Activated gamma-delta T cell treated with Interleukin-2 at 50 U/mL for 16 hours (primary cell): ENCODE measurements around the gene SPAG9.
"Not testable (repeated sequence)": the region's sequence is repeated elsewhere in the genome, so short reads cannot be mapped to it uniquely, and the experiment has no call there.

ENCODE experiments used
- DNase-seq: peaks from one replicate; pipeline ENCODE4 v3.0.0-alpha.2; 2020

SPAG9 gene

DNA sequence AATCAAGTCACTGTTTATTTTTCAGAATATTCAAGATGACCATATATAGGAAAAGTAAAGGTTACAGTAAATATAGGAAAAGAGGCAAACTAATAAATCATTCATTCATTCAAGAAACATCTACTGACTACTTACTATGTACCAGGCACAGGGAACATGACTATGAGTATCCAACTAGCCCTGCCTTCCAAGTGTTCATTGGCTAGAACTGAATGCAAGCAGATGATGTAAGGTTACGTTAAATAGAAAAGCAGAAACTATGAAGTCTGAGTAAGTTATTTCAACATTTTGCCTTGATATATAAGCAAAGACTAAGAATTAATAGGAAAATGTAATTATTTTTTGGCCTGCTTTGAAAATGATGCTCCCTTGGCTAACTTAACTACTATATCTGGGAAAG is 36.7 kb downstream of the SPAG9 start:
- no peak for DNase-seq

GRCh38 chr17:51083364-51083763 is 37.3 kb downstream of the SPAG9 start:
- not testable (repeated sequence) for DNase-seq

DNA sequence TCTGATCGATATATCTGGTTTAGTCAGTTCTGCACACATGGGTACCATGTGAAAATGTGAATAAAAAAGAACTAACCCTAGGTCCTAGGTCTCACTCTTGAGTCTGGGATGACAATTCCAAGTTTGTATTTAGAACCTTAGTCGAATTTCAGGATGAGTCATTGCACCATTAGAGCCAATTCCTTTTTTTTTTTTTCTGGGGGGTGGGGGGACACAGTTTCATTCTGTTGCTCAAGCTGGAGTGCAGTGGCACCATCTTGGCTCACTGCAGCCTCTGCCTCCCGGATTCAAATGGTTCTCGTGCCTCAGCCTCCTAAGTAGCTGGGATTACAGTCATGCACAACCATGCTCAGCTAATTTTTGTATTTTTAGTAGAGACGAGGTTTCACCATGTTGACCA is 41.6 kb downstream of the SPAG9 start:
- DNase-seq, result no peak

DNA sequence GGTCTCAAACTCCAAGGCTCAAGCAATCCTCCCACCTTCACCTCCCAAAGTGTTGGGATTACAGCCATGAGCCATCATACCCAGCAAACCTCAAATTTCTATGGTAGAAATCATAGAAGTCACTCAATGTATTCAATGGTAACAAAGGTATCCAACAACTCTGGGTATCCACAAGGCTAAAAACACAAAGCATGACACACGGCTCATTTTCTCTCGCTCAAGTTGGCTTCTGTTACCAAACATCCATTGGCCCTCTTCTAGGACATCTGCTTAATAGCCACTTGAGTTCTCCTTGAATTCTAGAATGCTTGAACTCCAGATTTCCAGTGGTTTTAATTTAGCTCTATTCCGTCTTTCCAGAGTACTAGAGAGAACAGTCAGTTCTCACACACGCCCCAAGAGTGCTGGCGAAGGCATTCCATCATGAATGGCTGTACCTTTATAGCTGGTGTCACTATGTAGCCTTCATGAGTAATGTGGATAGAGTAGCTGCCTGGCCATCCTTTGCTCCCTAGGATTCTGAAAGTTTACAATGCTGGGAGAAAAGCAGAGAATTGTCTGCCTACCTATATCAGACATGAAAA is 42.6 kb downstream of the SPAG9 start:
- DNase-seq, result no peak

DNA sequence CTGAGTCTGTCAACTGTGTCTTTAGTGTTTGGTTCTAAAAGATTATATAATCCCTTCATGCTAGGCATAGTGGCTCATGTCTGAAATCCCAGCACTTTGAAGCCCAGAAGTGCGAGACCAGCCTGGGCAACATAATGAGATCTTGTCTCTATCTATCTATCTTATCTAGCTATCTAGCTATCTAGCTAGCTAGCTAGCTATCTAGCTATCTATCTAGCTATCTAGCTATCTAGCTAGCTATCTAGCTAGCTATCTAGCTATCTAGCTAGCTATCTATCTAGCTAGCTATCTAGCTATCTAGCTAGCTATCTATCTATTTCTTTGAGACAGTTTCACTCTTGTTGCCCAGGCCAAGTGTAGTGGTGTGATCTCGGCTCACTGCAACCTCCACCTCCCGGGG is 43.8 kb downstream of the SPAG9 start:
- no peak for DNase-seq

- no peak for DNase-seq
Observed at GRCh38 chr17:51071556-51071955, 49.1 kb downstream of the SPAG9 start.

GRCh38 chr17:51065466-51065865 is 55.2 kb downstream of the SPAG9 start:
- no peak for DNase-seq

- DNase-seq, result no peak
Observed at GRCh38 chr17:51064061-51064735, 56.5 kb downstream of the SPAG9 start.

GRCh38 chr17:51060396-51060795 is 60.3 kb downstream of the SPAG9 start:
- no peak for DNase-seq

GRCh38 chr17:51059781-51060180 is 60.9 kb downstream of the SPAG9 start:
- DNase-seq, result no peak

- no peak for DNase-seq
Observed at GRCh38 chr17:51057534-51057933, 63.1 kb downstream of the SPAG9 start.

- DNase-seq, result no peak
Observed at GRCh38 chr17:51056813-51057510, 63.7 kb downstream of the SPAG9 start.

- DNase-seq, result no peak
Observed at GRCh38 chr17:51054748-51055147, 65.9 kb downstream of the SPAG9 start.

DNA sequence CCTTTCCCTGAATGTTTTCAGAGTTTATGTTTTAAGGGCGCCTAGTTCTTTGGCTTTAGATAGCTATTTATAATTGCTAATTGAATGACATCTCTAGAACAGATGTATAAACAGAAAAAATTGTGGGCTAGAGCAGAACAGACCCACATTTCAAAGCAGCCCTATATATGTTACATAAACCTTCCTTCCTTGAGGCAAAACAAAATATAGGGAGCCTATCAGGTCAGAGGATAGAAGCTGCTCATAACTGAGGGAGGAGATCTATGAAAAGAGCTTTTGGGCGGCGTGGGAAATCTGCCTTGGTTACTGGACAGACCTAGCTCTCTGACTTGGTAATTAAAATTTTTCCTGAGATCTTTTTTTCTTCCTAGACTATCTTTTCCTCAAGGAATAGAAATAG is 68.4 kb downstream of the SPAG9 start:
- no peak for DNase-seq

- no peak for DNase-seq
Observed at GRCh38 chr17:51050291-51051033, 70.2 kb downstream of the SPAG9 start.

GRCh38 chr17:51046514-51047384 is 73.9 kb downstream of the SPAG9 start:
- DNase-seq, result no peak

GRCh38 chr17:51046046-51046445 is 74.6 kb downstream of the SPAG9 start:
- DNase-seq, result no peak

GRCh38 chr17:51045621-51046020 is 75.0 kb downstream of the SPAG9 start:
- no peak for DNase-seq

DNA sequence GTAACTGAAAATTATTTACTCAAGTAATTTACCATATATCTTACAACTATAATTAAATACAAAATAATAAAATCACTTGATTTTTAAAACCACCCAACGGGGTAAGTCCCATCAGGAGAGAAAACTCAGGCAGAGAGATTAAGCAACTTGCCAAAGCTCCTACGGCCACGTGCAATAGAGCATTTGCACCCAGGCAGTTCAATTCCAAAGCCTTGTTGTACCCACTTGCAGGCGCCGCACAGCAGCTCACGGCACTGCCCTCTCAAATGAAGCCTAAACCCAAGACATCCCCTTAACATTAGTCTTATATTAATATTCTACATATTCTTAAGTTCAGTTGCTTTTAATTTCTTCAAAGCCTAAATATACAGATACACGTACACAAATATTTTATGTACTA is 75.7 kb downstream of the SPAG9 start:
- DNase-seq, result no peak

- no peak for DNase-seq
Observed at GRCh38 chr17:51036084-51036483, 84.6 kb downstream of the SPAG9 start.

DNA sequence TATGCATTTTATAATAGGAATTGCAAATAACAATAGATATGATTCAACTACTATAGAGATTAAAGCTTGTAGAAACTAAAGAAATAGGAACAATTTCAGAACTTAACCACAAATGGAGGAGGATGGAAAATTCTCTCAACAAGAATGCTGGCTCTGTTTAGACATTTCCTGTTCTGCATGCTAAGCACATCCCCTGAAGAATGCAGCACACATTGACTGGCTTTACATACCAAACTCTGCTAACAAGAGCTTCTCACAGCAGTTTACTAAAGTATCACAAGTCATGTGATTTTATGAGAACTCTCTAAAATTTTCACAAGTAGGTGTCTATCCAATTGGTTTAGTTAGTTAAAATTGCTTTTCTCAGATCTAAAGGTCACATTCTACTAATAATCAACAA is 85.2 kb downstream of the SPAG9 start:
- no peak for DNase-seq

- no peak for DNase-seq
Observed at GRCh38 chr17:51034800-51035199, 85.9 kb downstream of the SPAG9 start.

DNA sequence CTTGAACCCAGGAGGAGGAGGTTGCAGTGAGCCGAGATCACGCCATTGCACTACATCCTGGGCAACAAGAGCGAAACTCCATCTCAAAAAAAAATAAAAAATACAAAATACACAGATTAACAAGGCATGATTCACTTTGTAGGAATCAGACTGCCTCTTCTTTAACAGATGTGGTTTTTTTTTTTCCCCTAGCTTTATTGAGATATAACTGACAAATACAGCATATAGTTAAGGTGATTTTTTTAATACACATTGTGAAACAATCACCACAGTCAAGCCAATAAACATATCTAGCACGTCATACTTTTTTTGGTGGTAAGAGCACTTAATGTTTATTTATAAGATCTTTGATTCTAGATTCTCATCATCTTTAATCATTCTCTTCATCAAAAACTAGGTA is 87.8 kb downstream of the SPAG9 start:
- no peak for DNase-seq
